SU-DHL-6 (cell line): ENCODE data around the gene PRCD.

Source experiments
- H2AFZ ChIP-seq: fragments of 200-600 bp; sonication (generic); 2 replicates; pipeline ENCODE4 v1.6.1; 2014; ENCODE audit warnings: low read depth, mild to moderate bottlenecking, moderate library complexity, mixed read lengths, antibody characterized with exemption, low read length; ENCODE audit not compliant: severe bottlenecking
- H3F3A ChIP-seq: fragments of 200-600 bp; shearing (Covaris generic); 2 replicates; pipeline ENCODE4 v1.6.0; 2016; ENCODE audit warnings: antibody characterized with exemption, mild to moderate bottlenecking; ENCODE audit not compliant: insufficient read depth
- H3K27ac ChIP-seq: fragments of 200-600 bp; sonication (generic); 2 replicates; pipeline ENCODE4 v1.5.1; 2016; ENCODE audit warnings: low read depth, mild to moderate bottlenecking, low read length, moderate library complexity, mixed read lengths
- H3K27me3 ChIP-seq: fragments of 200-600 bp; sonication (generic), shearing (Covaris generic); 2 replicates; pipeline ENCODE4 v1.6.0; 2014; ENCODE audit warnings: mild to moderate bottlenecking, low read length
- H3K36me3 ChIP-seq: fragments of 200-600 bp; sonication (generic); 2 replicates; pipeline ENCODE4 v1.6.1; 2014; ENCODE audit warnings: mild to moderate bottlenecking, low read length, mixed read lengths
- H3K4me2 ChIP-seq: fragments of 300-600, 200-600 bp; shearing (Covaris generic), sonication (generic); 2 replicates; pipeline ENCODE4 v1.6.0; 2014; ENCODE audit warnings: low read length, low read depth, mild to moderate bottlenecking; ENCODE audit not compliant: poor library complexity, severe bottlenecking
- H3K4me3 ChIP-seq: fragments of 200-600 bp; sonication (generic); 2 replicates; pipeline ENCODE4 v1.5.1; 2014; ENCODE audit warnings: antibody characterized with exemption, low read length, mild to moderate bottlenecking, mixed read lengths; ENCODE audit not compliant: insufficient read depth, poor library complexity, severe bottlenecking
- H3K79me2 ChIP-seq: fragments of 200-600 bp; sonication (generic); 2 replicates; pipeline ENCODE4 v1.6.1; 2014; ENCODE audit warnings: mild to moderate bottlenecking, low read length, moderate library complexity; ENCODE audit not compliant: insufficient read depth
- H3K9ac ChIP-seq: fragments of 200-600 bp; sonication (generic); 2 replicates; pipeline ENCODE4 v1.7.0; 2014; ENCODE audit warnings: mild to moderate bottlenecking, low read length
- H3K9me2 ChIP-seq: fragments of 200-600 bp; sonication (generic); replicated peaks from 2 replicates; pipeline ENCODE4 v1.6.1; 2014; ENCODE audit warnings: low read length; ENCODE audit not compliant: insufficient read depth
- H3K9me3 ChIP-seq: fragments of 200-600 bp; sonication (generic); 2 replicates; pipeline ENCODE4 v1.6.1; 2014; ENCODE audit warnings: low read length, mixed read lengths; ENCODE audit not compliant: insufficient read depth
- H4K20me1 ChIP-seq: fragments of 200-600 bp; sonication (generic); 2 replicates; pipeline ENCODE4 v1.6.1; 2014; ENCODE audit warnings: low read depth, mild to moderate bottlenecking, antibody characterized with exemption, low read length, moderate library complexity, mixed read lengths
- CTCF ChIP-seq: fragments of 200-600 bp; sonication (generic); IDR thresholded peaks from one replicate; pipeline ENCODE4 v1.5.1; 2017; ENCODE audit warnings: antibody characterized with exemption, mild to moderate bottlenecking, low read length, moderate library complexity; ENCODE audit not compliant: insufficient read depth, poor library complexity, severe bottlenecking
- EZH2phosphoT487 ChIP-seq: fragments of 200-600 bp; sonication (generic), shearing (Covaris generic); conservative IDR thresholded peaks from 2 replicates; pipeline ENCODE4 v1.6.1; 2018; ENCODE audit warnings: mild to moderate bottlenecking, antibody characterized with exemption, low read length, moderate library complexity, mixed read lengths

Gene PRCD

GRCh38 chr17:76500074-76500746 is 39.6 kb upstream of the PRCD start:
- Histone ChIP-seq H3K79me2 (peaks cover 35% of the 10 kb centered on the region), H3K9me3 (no peaks in the 10 kb centered on the region), H3K9me2 (no peaks in the 10 kb centered on the region), H3K27ac (peak overlapping the region; percentile 66), H3K4me2 (peak overlapping the region; percentile 88), H3F3A (peaks cover 9% of the 10 kb centered on the region; the same call in 1 of the 2 replicates), H3K27me3 (no peaks in the 10 kb centered on the region), H2AFZ (no peak overlapping the region), H3K9ac (peak overlapping the region; percentile 96), H3K4me3 (peak overlapping the region; percentile 95), H3K36me3 (no peaks in the 10 kb centered on the region), H4K20me1 (no peaks in the 10 kb centered on the region)
- TF ChIP-seq EZH2phosphoT487 = no peak

GRCh38 chr17:76500747-76501017 is 39.2 kb upstream of the PRCD start:
- Histone ChIP-seq H3K9me2 (no peaks in the 10 kb centered on the region), H3K9me3 (no peaks in the 10 kb centered on the region), H3K79me2 (peaks cover 35% of the 10 kb centered on the region), H3K27ac (peak overlapping the region; percentile 66), H3K9ac (peak overlapping the region; percentile 96), H2AFZ (no peak overlapping the region), H3F3A (peaks cover 6% of the 10 kb centered on the region; the same call in 1 of the 2 replicates), H3K4me3 (peak overlapping the region; percentile 95), H3K36me3 (no peaks in the 10 kb centered on the region), H4K20me1 (no peaks in the 10 kb centered on the region), H3K4me2 (peak overlapping the region; percentile 88), H3K27me3 (no peaks in the 10 kb centered on the region)
- no peak for TF ChIP-seq EZH2phosphoT487
- TF ChIP-seq CTCF = no peak

GRCh38 chr17:76501018-76501826 is 38.6 kb upstream of the PRCD start, which contains the start of gene RHBDF2:
TSS of gene RHBDF2 (minus strand) at chr17:76501423. CDS start at chr17:76481524, 19,899 bp downstream.
- Histone ChIP-seq H3F3A (0 out of 2 replicates have a peak, but pooled peaks cover 3% of the 10 kb centered on the region), H3K9ac (peak within 1 kb of the TSS; percentile 96), H2AFZ (peak within 1 kb of the TSS; percentile 30), H4K20me1 (no peaks in the 10 kb centered on the region), H3K27me3 (no peaks in the 10 kb centered on the region), H3K9me2 (no peaks in the 10 kb centered on the region), H3K36me3 (no peaks in the 10 kb centered on the region), H3K79me2 (peaks cover 35% of the 10 kb centered on the region), H3K9me3 (no peaks in the 10 kb centered on the region), H3K27ac (peak within 1 kb of the TSS; percentile 66), H3K4me2 (peak within 1 kb of the TSS; percentile 88), H3K4me3 (peak within 1 kb of the TSS; percentile 95)
- no peak for TF ChIP-seq CTCF
- no peak for TF ChIP-seq EZH2phosphoT487
